Globus pallidus (tissue), 1 donor: ENCODE measurements around the gene TRIOBP.
"Not testable (repeated sequence)": the region's sequence is repeated elsewhere in the genome, so short reads cannot be mapped to it uniquely, and the experiment has no call there.

Experiments used
- DNase-seq: peaks from one replicate; pipeline ENCODE4 v3.0.0-alpha.2; 2015; ENCODE audit warnings: low spot score

TRIOBP gene

DNA sequence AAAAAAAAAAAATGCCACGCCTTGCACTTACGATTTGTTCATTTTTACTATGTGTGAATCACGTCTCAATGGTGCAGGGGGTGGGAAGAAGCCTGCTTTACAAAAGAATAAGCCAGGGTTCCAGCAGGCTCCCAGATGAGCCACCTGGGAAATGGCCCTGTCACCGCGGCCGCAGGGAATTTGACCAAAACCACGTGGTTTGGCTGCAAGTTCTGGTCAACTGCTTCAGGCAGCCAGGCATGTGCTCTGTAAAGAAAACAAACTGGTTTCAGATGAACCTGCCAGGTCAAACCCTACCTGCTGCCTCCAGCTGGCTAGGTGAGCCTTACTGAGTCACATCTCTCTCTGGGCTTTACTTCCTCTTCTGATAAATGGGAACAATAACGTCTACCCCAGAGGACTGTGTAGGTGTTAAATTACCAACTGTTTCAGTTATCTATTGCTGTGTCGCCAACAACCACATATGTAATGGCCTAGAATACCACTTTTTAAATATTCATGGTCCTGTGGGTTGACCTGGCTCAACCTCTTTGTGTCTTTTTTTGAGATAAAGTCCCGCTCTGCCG, 80.4 kb downstream of the TRIOBP start:
- no peak for DNase-seq

GRCh38 chr22:37778370-37779009, 81.6 kb downstream of the TRIOBP start:
- no peak for DNase-seq

DNA sequence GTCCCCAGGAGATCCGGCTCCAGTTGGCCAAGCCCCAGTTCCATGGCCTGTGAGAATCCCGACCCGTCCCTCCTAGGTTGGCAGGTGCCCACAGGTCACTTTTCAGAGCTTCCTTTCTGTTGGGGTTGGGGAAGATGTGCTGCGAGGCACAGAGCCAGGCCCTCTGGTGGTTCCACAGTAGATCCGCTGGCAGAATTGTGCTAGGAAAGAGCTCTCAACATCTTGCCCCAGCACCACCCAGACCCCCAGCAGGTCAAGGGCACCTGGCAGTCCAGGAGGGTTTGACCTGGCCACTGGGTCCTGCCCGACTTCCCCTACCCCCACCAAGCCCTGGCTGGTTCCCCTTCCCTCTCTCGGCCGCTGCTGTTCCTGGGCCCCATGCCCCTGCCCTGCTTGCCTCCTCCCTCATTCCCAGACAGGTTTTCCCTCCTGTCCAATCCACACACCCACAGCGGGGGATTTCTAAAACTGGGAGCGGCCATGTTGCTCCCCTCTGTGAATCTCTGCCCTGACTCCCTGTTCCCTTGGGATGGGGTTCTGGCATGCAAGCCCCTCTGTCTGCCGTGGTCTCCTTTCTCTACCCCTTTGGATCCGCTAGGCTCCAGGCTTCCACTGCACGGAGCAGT, 84.7 kb downstream of the TRIOBP start:
- no peak for DNase-seq

DNA sequence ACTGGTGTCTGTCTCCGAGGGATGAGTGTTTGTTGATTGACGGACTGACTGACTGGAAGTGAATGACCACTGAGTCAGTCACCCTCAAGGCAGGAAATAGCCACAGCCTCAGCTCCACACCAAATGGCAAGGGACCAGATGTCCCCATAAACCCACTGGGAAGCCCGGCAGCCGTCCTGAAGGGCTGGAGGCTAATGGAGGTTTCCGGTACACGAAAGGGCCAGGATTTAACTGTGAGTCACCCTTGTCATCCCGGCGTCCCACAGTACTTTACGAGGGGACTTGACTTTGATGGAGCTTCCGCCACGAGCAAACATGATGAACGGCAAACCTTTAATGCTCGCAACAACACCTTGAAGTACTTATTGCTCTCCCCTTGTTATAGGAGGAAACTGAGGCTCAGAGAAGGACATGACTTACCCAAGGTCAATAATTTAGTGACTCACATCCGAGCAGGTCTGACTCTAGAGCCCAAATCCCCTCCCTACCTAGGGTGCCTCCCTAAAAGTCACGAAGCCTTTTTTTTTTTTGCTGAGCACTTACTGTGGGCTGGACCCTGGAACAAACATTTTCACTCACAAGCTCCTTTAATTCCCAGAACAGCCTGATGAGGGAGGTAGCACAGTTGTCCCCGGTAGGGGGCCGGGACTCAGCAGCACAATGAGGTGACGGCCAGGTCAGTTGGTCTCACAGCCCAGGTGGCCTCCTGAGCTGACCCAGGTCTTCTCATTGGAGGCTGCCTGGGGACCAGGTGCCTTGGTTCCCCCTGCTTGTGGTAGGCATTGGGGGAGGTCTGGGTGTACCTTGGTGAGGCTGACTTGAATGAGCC, 85.7 kb downstream of the TRIOBP start:
- DNase-seq = no peak

DNA sequence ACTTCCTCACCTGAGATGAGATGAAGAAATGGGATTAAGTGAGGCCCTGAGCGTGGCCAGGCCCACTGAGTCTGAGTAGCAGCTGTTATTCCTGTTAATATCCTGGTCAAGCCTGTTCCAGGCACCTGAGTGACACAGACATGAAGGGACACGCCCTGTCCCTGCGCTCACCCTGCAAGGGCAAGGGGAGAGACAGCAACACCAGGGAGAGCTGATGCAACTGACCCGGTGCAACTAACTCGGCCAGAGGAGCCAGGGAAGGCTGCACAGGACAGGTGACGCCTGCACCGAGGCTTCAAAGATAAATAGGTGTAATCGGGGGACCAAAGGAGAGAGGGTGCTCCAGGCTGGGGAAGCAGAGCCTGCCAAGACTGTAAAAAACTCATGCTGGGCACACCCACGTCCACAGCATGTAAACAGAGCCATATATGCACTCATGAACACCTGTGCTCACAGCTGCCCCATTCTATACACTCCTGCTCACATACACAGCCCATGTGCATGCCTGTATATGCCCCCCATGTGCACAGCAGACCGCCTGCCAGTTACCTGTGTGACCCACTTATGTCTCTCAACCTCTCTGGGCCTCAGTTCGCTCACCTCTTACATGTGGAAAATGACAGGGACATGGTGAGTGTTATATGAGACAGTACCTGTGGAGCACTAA, 88.1 kb downstream of the TRIOBP start:
- no peak for DNase-seq

GRCh38 chr22:37790234-37790633, 93.4 kb downstream of the TRIOBP start:
- DNase-seq = no peak

DNA sequence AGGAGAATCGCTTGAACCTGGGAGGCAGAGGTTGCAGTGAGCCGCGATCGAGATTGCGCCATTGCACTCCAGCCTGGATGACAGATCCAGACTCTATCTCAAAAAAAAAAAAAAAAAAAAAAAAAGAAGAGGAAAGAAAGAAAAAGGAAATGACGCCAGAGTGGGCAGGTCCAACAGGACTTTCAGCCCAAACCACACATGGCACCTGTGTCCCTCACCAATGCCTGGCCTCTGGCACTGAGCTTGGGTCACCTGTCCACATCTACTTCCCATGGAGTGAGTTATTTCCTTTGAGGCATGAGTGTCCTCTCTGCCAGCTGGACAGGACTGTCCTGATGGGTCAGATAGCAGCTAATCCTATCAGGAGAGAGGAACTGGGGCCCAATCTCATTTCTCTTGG, 95.6 kb downstream of the TRIOBP start:
- no peak for DNase-seq

DNA sequence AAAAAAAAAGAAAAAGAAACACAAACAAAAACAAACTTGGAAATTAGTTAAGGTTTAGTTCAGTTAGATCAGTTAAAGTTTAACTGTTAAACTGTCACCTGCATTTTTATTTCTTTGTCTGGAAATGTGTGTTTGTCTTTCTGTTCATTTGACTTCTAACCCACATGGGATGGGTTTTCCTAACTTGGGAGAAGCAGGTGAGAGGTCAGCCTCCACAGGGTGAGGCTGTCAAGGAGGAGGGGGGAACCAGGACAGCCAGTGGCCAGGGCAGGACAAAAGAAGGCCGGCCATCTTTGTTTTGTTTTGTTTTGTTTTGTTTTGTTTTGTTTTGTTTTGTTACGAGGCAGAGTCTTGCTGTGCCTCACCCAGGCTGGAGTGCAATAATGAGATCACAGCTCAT, 97.5 kb downstream of the TRIOBP start:
- no peak for DNase-seq

DNA sequence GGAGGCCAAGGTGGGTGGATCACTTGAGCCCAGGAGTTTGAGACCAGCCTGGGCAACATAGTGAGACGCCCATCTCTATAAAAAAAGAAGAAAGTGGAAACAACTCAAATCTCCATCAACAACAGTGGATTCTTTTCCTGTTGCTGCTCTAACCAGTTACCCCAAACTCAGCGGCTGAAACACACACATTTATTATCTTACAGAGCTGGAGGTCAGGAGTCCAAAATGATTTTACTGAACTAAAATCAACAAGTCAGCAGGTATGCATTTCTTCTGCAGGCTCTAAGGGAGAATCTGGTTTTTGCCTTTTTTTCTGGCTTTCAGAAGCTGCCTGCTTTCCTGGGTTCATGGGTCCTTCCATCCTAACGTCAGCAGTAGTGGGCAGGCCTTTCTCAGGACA, 99.2 kb downstream of the TRIOBP start:
- no peak for DNase-seq

GRCh38 chr22:37797259-37797658, 100.4 kb downstream of the TRIOBP start:
- DNase-seq = not testable (repeated sequence)

DNA sequence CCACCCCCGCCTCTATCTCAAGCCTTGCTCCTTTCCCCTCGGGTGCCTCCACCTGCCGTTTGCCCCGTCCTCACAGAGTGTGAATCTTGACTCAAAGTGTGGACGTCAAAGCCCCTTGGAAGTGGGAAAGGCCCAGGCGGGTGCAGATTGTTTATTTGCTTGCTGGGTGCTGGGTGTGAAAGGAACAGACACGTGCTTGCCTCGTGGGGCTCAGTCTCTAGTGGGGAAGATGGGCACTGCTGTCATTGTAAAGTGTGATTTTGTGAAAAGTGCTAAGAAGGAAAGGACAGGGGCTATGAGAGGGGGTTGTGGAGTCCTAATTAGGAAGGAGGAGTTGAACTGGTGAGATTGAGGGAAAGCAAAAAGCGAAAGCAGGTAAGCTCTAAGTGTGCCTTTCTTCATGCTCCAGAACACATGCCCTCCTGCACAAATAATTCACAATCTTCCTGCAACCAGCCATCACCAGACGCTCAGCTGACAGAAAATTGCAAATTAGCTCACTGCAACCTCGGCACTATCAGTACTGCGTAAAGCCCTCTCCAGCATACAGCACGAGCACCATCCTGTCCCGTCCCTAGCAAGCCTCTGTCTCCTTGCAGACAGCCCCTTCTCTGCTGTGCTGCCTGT, 101.1 kb downstream of the TRIOBP start:
- DNase-seq = no peak

DNA sequence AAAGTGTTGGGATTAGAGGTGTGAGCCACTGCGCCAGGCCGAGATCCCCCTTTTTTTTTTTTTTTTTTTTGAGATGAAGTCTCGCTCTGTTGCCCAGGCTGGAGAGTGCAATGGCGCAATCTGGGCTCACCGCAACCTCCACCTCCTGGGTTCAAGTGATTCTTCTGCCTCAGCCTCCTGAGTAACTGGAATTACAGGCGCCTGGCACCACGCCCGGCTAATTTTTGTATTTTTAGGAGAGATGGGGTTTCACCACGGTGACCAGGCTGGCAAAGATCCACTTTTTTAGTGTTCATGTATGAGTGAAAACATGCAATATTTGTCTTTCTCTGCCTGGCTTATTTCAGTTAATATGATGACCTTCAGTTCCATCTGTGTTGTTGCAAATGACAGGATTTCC, 103.1 kb downstream of the TRIOBP start:
- not testable (repeated sequence) for DNase-seq

- DNase-seq = no peak
Observed at GRCh38 chr22:37801946-37802309, 105.1 kb downstream of the TRIOBP start.

GRCh38 chr22:37802310-37803194, 105.7 kb downstream of the TRIOBP start:
- DNase-seq = peak; percentile 40

- DNase-seq = no peak
Observed at GRCh38 chr22:37803195-37803638, 106.4 kb downstream of the TRIOBP start.

GRCh38 chr22:37803639-37804351, 106.9 kb downstream of the TRIOBP start:
- no peak for DNase-seq

GRCh38 chr22:37804352-37804880, 107.6 kb downstream of the TRIOBP start:
- no peak for DNase-seq

DNA sequence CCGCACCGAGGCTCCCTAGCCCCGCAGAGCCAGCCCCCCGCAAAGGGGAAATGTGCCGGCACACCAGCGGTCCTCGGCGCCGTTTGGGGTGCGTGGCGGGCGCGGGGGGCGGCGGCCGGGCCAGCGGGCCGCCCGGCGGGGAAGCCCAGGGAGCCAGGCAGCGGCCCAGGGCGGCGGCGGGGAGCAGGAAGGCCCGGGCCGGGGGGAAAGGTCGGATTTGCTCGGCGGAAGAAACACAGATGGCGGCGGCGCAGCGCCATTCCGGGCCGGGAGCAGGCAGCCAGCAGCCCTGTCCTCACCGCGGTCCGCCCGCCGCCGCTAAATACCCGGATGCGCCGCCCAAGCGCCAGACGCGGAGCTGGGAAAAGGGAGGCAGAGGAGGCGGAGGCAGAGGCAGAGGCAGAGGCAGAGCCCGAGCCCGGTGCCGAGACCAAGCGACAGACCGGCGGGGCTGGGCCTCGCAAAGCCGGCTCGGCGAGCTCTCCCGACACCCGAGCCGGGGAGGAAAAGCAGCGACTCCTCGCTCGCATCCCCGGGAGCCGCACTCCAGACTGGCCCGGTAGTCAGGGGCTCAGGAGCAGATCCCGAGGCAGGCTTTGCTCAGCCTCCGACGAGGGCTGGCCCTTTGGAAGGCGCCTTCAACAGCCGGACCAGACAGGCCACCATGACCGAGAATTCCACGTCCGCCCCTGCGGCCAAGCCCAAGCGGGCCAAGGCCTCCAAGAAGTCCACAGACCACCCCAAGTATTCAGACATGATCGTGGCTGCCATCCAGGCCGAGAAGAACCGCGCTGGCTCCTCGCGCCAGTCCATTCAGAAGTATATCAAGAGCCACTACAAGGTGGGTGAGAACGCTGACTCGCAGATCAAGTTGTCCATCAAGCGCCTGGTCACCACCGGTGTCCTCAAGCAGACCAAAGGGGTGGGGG, 108.3 kb downstream of the TRIOBP start:
- DNase-seq = peak; percentile 79

- DNase-seq = no peak
Observed at GRCh38 chr22:37805810-37806277, 109.0 kb downstream of the TRIOBP start.
